Karpas-422 (cell line): Measurements from ENCODE around the gene STX19. TPM values are rescaled to one million over a fixed set of nuclear protein-coding genes. Genes with fewer than 3 reads are reported as not detected.

Experiments
- DNase-seq: peaks from one replicate; pipeline ENCODE4 v3.0.0-alpha.2; 2015
- H2AFZ ChIP-seq: fragments of 200-600 bp; sonication (generic); 2 replicates; pipeline ENCODE4 v1.6.1; 2014; ENCODE audit warnings: antibody characterized with exemption, low read length, mixed read lengths
- H3K27ac ChIP-seq: fragments of 200-600 bp; sonication (generic); 2 replicates; pipeline ENCODE4 v1.5.1; 2014; ENCODE audit warnings: mild to moderate bottlenecking, low read length, moderate library complexity
- H3K27me3 ChIP-seq: fragments of 200-600 bp; sonication (generic); 2 replicates; pipeline ENCODE4 v1.6.1; 2014; ENCODE audit warnings: low read length, mixed read lengths
- H3K36me3 ChIP-seq: fragments of 200-600 bp; sonication (generic); 2 replicates; pipeline ENCODE4 v1.6.1; 2014; ENCODE audit warnings: low read length, mixed read lengths; ENCODE audit not compliant: insufficient read depth
- H3K4me1 ChIP-seq: fragments of 200-600 bp; sonication (generic); 2 replicates; pipeline ENCODE4 v1.6.1; 2014; ENCODE audit warnings: mild to moderate bottlenecking, low read length, mixed read lengths
- H3K4me2 ChIP-seq: fragments of 200-600 bp; sonication (generic); 2 replicates; pipeline ENCODE4 v1.6.1; 2014; ENCODE audit warnings: low read length, low read depth, mild to moderate bottlenecking; ENCODE audit not compliant: poor library complexity, severe bottlenecking
- H3K4me3 ChIP-seq: fragments of 200-600 bp; sonication (generic); 2 replicates; pipeline ENCODE4 v1.5.1; 2014; ENCODE audit warnings: mild to moderate bottlenecking, antibody characterized with exemption, low read length, mixed read lengths
- H3K79me2 ChIP-seq: fragments of 200-600 bp; sonication (generic); 2 replicates; pipeline ENCODE4 v1.6.1; 2014; ENCODE audit warnings: mild to moderate bottlenecking, low read length, mixed read lengths
- H3K9ac ChIP-seq: fragments of 200-600 bp; sonication (generic); 2 replicates; pipeline ENCODE4 v1.6.0; 2014; ENCODE audit warnings: low read length
- H3K9me2 ChIP-seq: fragments of 200-600 bp; sonication (generic), shearing (Covaris generic); replicated peaks from 2 replicates; pipeline ENCODE4 v1.6.0; 2014; ENCODE audit warnings: mild to moderate bottlenecking, low read length, moderate library complexity; ENCODE audit not compliant: insufficient read depth
- H3K9me3 ChIP-seq: fragments of 300-700, 200-600 bp; sonication (generic); 2 replicates; pipeline ENCODE4 v1.6.1; 2014; ENCODE audit warnings: low read length, mixed read lengths
- H4K20me1 ChIP-seq: fragments of 200-600 bp; sonication (generic); 2 replicates; pipeline ENCODE4 v1.6.1; 2014; ENCODE audit warnings: mild to moderate bottlenecking, antibody characterized with exemption, low read length, low read depth; ENCODE audit not compliant: insufficient read depth
- total RNA-seq: library from RNA; depleted of rRNA; stranded (reverse); fragments of >200 nt; shearing (Covaris generic); gene quantifications from 2 replicates; pipeline ENCODE4 v1.2.3, GENCODE V29; 2014; ENCODE audit warnings: low replicate concordance

STX19 gene
- total RNA-seq, 1 experiment from 2014 or later = not detected

DNA sequence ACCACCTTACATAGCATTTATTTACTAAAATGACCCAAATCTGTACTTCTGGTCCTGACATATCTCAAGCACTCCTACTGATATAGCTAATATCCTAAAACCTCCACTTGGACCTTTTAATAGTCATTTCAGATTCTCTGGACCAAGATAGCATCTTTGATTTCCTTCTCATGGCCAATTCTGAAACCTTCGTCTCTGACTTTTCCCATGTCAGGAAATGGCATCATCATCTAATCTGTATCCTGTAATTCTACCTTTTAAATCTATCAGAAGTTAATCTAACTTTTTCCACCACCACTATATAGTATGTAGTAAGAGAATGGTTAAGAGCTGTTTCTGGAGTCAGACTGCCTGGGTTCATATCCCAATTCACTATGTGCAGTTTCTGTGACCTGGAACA is 16.2 kb downstream of the STX19 start:
- H3K27ac ChIP-seq = no peak overlapping the region
- H3K4me3 ChIP-seq = no peak overlapping the region
- H2AFZ ChIP-seq = no peak overlapping the region
- DNase-seq = no peak
- no peaks in the 10 kb centered on the region for H4K20me1 ChIP-seq
- H3K9ac ChIP-seq = no peak overlapping the region
- H3K27me3 ChIP-seq = no peaks in the 10 kb centered on the region
- H3K4me1 ChIP-seq = peaks cover 5% of the 10 kb centered on the region; the same call in 1 of the 2 replicates
- H3K79me2 ChIP-seq = peaks cover 26% of the 10 kb centered on the region; the same call in 1 of the 2 replicates
- H3K4me2 ChIP-seq = no peak overlapping the region
- H3K36me3 ChIP-seq = peaks cover 10% of the 10 kb centered on the region; the same call in 1 of the 2 replicates
- no peaks in the 10 kb centered on the region for H3K9me2 ChIP-seq
- H3K9me3 ChIP-seq = no peaks in the 10 kb centered on the region

DNA sequence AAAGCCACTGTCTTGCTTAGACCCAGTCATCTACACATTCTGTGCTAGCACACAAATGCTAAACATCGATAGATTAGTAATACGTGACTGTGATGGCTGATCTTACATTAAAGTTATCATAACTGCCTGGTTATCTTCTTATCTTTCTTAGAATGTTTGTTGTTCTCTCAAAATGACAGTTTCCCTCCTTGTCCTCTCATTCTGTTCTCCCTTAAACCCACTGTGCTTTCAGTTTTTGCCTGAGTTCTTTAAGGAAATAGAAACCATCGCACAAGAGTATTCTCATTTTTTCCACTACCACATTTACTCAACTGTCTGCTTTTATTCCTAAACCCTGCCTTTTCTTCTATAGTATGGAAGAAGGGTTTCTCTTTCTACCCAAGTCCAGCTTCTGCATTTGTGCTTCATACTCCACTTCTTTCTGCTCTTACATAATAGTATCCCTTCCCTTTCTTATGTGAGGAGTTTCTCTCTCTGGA is 17.1 kb downstream of the STX19 start:
- H3K9me2 ChIP-seq = no peaks in the 10 kb centered on the region

DNA sequence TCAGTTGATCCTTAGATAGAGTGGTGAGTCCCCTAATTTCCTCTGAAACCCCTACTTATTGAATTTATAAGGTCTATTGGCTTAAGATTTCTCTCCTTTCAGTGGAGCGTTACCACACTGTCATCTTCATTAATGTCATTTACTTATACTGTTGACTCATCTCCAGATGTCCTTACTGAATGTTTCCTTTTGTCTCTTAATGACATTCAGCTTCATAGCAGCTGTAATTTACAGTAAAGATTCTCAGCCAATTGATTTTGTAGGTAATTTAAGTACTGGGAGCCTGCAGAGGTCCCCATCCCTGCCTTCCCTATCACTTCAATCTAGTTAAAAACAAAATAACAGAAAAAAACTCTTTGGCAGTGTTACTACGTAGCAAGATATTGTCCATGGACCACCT is 18.8 kb downstream of the STX19 start:
- peaks cover 5% of the 10 kb centered on the region; the same call in 1 of the 2 replicates for H3K4me1 ChIP-seq
- no peak overlapping the region for H3K4me3 ChIP-seq
- H2AFZ ChIP-seq = no peak overlapping the region
- H3K36me3 ChIP-seq = peaks cover 17% of the 10 kb centered on the region
- no peak for DNase-seq
- no peaks in the 10 kb centered on the region for H3K9me2 ChIP-seq
- no peak overlapping the region for H3K9ac ChIP-seq
- no peaks in the 10 kb centered on the region for H3K9me3 ChIP-seq
- no peaks in the 10 kb centered on the region for H4K20me1 ChIP-seq
- no peak overlapping the region for H3K27ac ChIP-seq
- no peak overlapping the region for H3K4me2 ChIP-seq
- H3K27me3 ChIP-seq = no peaks in the 10 kb centered on the region
- H3K79me2 ChIP-seq = peaks cover 37% of the 10 kb centered on the region

More for the DNA sequence above, 17.1 kb downstream of the STX19 start:
- Histone ChIP-seq H3K4me1 (peaks cover 5% of the 10 kb centered on the region; the same call in 1 of the 2 replicates), H3K27ac (no peak overlapping the region), H3K27me3 (no peaks in the 10 kb centered on the region), H4K20me1 (no peaks in the 10 kb centered on the region), H2AFZ (no peak overlapping the region), H3K79me2 (peaks cover 35% of the 10 kb centered on the region), H3K9me3 (no peaks in the 10 kb centered on the region), H3K4me3 (no peak overlapping the region), H3K4me2 (no peak overlapping the region), H3K9ac (no peak overlapping the region), H3K36me3 (peaks cover 20% of the 10 kb centered on the region)
- DNase-seq = no peak

DNA sequence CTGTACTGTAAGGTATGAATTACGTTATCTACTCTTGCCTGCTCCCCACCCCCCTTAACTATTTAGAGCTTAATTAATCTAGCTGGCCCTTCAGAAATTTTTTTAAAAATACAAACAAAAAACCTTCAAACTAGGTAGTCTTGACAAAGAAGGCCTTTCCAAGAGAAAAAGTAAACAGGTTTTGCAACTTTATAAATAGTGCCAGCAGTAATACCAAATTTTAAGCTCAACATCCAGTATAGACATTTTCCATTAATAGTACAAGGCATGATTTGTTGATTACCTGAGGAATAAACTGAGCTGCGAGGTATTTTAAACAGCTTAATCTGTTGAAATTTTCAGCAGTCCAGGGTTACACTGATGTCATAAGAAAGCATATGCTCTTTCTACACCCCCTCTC is 20.1 kb downstream of the STX19 start:
- peaks cover 41% of the 10 kb centered on the region for H3K79me2 ChIP-seq
- no peaks in the 10 kb centered on the region for H3K9me3 ChIP-seq
- H3K36me3 ChIP-seq = peaks cover 14% of the 10 kb centered on the region
- H3K4me2 ChIP-seq = no peak overlapping the region
- H3K9me2 ChIP-seq = no peaks in the 10 kb centered on the region
- H4K20me1 ChIP-seq = no peaks in the 10 kb centered on the region
- peaks cover 14% of the 10 kb centered on the region for H3K4me1 ChIP-seq
- H3K4me3 ChIP-seq = no peak overlapping the region
- DNase-seq = no peak
- H3K27ac ChIP-seq = no peak overlapping the region
- H3K9ac ChIP-seq = no peak overlapping the region
- no peaks in the 10 kb centered on the region for H3K27me3 ChIP-seq
- H2AFZ ChIP-seq = no peak overlapping the region

- Histone ChIP-seq H3K9ac (peak overlapping the region; percentile 23), H3K27ac (no peak overlapping the region), H4K20me1 (no peaks in the 10 kb centered on the region), H3K36me3 (peaks cover 14% of the 10 kb centered on the region), H3K27me3 (no peaks in the 10 kb centered on the region), H3K79me2 (peaks cover 52% of the 10 kb centered on the region), H2AFZ (0 out of 2 replicates have a peak overlapping the region, but pooled peaks have one; percentile 47), H3K4me1 (peaks cover 40% of the 10 kb centered on the region), H3K9me3 (no peaks in the 10 kb centered on the region), H3K4me2 (peak overlapping the region; percentile 65), H3K9me2 (no peaks in the 10 kb centered on the region), H3K4me3 (no peak overlapping the region)
- DNase-seq = peak; percentile 84
Observed at GRCh38 chr3:94004301-94004910, 24.0 kb downstream of the STX19 start.

DNA sequence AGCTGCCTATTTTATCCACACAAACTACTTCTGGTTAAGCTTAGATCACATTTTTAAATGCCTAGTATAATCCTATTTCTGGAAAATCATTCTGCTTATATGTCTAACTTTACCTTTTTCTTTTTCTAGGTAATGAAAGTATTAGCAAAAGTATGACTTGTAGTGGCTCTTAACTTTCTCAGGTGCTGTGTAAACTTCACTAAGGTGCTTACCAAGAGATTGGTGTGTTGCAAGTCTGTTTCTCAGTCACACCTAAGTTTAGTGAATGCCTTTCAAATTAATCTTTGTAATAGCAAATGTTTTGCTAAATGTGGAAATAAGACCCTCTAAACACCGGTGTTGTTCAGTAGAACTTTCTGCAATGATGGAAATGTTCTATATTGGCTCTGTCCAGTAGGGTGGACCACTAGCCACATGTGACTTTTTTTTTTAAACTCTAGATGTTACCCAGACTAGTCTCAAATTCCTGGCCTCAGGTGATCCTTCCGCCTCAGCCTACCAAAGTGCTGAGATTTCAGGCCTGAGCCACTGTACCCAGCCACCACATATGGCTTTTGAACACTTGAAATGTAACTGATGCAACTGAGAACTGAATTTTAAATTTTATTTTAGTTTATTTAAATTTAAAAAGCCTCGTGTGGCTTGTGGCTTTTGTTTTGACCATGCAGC is 26.4 kb downstream of the STX19 start:
- Histone ChIP-seq H3K9me2 (no peaks in the 10 kb centered on the region), H3K9me3 (no peaks in the 10 kb centered on the region), H3K27ac (peak overlapping the region; percentile 59), H3K4me3 (no peak overlapping the region), H4K20me1 (no peaks in the 10 kb centered on the region), H3K27me3 (no peaks in the 10 kb centered on the region), H3K36me3 (peaks cover 7% of the 10 kb centered on the region), H3K4me1 (peaks cover 35% of the 10 kb centered on the region), H3K79me2 (peaks cover 46% of the 10 kb centered on the region), H3K9ac (no peak overlapping the region), H3K4me2 (peak overlapping the region; percentile 38), H2AFZ (no peak overlapping the region)
- DNase-seq = no peak

DNA sequence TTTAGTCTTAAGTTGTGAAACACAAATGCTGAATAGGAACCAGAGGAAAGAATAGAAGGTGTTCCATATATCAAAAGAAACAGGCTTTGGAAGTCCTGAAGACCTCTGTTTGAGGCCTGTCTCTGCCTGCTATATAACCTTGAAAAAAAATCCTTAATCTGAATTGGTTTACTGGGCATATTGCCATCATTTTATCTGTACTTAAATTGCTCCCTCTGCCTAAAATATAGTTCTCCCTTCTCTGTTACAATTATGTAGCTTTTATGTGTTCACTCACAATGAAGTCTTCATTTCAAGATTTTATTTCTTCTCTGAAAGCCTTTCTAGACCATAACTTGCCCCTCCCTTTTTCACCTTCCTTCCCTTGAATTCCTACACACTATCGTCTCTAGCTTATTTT is 27.2 kb downstream of the STX19 start:
- Histone ChIP-seq H3K4me1 (peaks cover 35% of the 10 kb centered on the region), H3K9me3 (no peaks in the 10 kb centered on the region), H4K20me1 (no peaks in the 10 kb centered on the region), H3K27me3 (no peaks in the 10 kb centered on the region), H3K4me3 (no peak overlapping the region), H3K9me2 (no peaks in the 10 kb centered on the region), H3K27ac (peak overlapping the region; percentile 59; the same call in 1 of the 2 replicates), H3K36me3 (no peaks in the 10 kb centered on the region), H3K4me2 (peak overlapping the region; percentile 38), H3K9ac (no peak overlapping the region), H2AFZ (no peak overlapping the region), H3K79me2 (peaks cover 38% of the 10 kb centered on the region)
- no peak for DNase-seq

DNA sequence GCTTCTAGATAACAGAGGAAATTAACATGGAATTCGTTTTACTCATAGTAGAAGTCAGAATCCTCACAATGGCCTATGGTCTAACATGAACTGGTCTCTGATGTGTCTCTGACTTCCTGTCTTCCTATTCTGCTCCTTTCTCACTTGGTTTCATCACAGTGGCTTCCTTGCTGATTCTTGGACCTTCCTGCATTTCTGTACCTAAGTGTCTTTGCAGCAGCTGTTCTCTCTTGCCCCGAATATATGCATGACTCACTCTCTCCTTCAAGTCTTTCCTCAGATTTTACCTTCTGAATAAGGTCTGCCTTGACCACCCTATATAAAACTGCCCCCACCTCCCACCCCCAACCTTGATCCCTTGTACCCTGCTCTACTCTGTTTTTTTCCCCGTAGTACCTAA is 34.3 kb downstream of the STX19 start:
- no peak overlapping the region for H3K4me2 ChIP-seq
- H3K36me3 ChIP-seq = no peaks in the 10 kb centered on the region
- H3K9me3 ChIP-seq = no peaks in the 10 kb centered on the region
- H3K79me2 ChIP-seq = peaks cover 63% of the 10 kb centered on the region
- no peaks in the 10 kb centered on the region for H3K9me2 ChIP-seq
- no peak overlapping the region for H3K9ac ChIP-seq
- H3K4me3 ChIP-seq = no peak overlapping the region
- H3K27ac ChIP-seq = no peak overlapping the region
- H4K20me1 ChIP-seq = no peaks in the 10 kb centered on the region
- no peaks in the 10 kb centered on the region for H3K27me3 ChIP-seq
- no peak overlapping the region for H2AFZ ChIP-seq
- DNase-seq = no peak
- H3K4me1 ChIP-seq = no peaks in the 10 kb centered on the region
